GM19463 (cell line): ENCODE measurements around the gene SRPK2.
A peak's percentile ranks its signal among the peaks of the same experiment; 100 is the strongest.

Experiments used
- ATAC-seq: cut with Tn5 transposase; IDR thresholded peaks from one replicate; pipeline ENCODE4 v1.9.1; 2021; ENCODE audit warnings: mild to moderate bottlenecking, moderate library complexity; ENCODE audit not compliant: unreplicated experiment

SRPK2 gene

DNA sequence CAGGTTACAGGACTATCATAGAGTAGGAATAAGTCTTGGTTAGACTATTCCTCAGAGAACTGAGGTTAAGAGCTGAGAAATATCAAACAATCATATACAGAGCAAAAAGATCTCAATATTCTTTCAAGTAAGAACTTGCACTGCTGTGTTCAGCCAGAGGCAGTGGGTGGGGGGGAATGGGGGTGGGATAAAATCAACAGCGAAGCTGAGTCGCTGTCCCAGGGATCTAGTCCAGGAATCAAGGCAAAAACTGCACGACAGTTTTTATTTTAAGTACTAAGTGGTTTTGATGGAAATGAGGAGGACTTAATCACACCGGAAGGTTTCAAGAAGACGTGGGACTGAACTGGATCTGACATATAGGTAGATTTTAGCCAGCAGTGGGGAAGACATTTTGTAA lies 159.1 kb downstream of the SRPK2 start:
- ATAC-seq, result no peak

GRCh38 chr7:105228555-105228954 lies 160.2 kb downstream of the SRPK2 start:
- no peak for ATAC-seq

- no peak for ATAC-seq
Observed at GRCh38 chr7:105227391-105227790, 161.3 kb downstream of the SRPK2 start.

- ATAC-seq, result peak; percentile 97
Observed at GRCh38 chr7:105224884-105225651, 163.7 kb downstream of the SRPK2 start.

DNA sequence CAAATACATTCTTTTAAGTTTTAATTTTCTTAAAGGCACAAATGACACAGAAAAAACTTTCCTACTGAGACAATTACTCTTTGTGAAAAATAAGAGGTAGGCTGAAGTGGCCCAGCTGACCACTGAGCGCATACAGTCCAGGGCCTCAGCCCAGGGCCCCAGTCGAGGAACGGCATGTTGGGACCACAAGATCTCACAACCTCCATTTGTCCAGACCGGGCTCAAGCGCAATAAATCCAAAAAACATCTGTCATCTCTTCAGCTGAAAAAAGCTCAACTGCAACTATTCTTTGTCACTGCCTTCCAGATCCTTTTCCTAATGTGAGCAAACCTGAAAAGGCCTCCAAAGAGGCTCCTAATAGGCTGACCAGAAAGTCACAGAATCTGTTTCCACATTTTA lies 165.8 kb downstream of the SRPK2 start:
- ATAC-seq, result no peak

DNA sequence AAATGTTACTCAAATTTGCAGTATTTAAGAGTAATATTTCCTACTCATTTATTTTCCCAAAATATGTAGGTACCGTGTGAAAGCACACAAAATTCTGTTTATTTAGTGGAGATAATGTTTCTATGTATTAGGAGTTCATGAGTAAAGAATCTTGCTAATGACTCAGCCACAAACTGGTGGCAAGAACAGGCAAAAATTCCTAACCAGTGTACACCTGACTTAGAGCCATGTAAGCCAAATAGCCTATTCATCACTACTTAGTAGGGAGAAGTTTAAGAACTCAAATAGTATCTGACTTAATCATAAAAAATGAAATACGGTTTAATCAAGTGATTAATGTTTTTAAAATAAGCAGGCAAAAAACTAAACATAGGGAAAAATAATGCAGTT lies 169.0 kb downstream of the SRPK2 start:
- no peak for ATAC-seq

- ATAC-seq, result no peak
Observed at GRCh38 chr7:105218939-105219770, 169.6 kb downstream of the SRPK2 start.

GRCh38 chr7:105218215-105218614 lies 170.5 kb downstream of the SRPK2 start:
- no peak for ATAC-seq

GRCh38 chr7:105216786-105217185 lies 171.9 kb downstream of the SRPK2 start:
- ATAC-seq, result no peak

DNA sequence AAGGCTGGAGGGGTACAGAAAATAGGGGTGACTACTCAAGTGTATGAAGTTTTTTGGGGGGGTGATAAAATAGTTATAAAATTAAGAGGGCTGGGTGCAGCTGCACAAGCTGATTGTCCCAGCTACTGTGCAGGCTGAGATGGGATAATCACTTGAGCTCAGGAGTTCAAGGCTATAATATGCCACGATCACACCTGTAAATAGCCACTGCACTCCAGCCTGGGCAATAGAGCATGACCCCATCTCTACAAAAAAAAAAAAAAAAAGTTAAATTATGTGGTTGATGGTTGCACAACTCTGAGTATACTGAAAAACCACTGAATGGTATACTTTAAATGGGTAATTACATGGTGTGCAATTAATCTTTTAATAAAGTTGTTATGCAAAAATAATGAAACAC lies 172.9 kb downstream of the SRPK2 start:
- no peak for ATAC-seq

- no peak for ATAC-seq
Observed at GRCh38 chr7:105215182-105215581, 173.5 kb downstream of the SRPK2 start.

- ATAC-seq, result no peak
Observed at GRCh38 chr7:105213611-105214010, 175.1 kb downstream of the SRPK2 start.

DNA sequence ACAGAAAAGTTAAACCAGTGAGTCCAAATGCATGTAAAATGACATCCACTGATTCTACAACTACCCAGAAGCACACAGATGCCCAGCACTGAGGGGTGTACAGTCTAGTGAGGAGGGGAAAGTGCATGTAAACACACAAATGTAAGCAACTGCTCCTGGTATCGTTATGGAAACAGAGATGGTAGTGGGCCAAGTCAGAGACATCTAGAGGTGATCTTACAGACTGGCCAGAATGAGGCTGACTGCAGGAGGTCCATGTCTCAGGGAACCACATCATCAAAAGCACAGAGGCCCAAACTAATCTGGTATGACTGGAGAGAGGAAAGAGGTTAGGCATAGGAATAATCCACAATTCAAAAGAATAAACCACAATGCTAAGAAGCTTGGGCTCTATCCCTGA lies 176.5 kb downstream of the SRPK2 start:
- ATAC-seq, result no peak

DNA sequence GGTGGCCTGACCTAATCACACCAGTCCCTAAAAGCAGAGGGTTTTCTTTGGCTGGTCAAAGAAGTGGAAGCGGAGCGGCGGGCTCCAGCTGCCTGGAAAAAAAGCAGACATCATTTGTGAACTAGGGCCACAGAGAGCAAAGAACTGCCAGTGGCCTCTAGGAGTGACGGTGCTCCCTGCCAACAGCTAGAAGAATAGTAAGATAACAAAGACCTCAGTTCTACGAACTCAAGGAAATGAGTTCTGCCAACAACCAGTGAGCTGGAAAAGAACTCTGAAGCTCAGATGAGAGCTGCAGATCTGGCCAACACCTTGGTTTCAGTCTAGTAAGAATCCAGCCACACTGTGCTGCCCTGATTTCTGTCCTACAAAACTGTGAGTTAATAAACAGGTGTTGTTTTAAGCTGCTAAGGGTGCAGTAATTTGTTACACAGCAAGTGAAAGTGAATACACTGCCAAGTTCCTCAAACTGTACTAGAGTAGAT lies 178.0 kb downstream of the SRPK2 start:
- peak; percentile 71 for ATAC-seq

DNA sequence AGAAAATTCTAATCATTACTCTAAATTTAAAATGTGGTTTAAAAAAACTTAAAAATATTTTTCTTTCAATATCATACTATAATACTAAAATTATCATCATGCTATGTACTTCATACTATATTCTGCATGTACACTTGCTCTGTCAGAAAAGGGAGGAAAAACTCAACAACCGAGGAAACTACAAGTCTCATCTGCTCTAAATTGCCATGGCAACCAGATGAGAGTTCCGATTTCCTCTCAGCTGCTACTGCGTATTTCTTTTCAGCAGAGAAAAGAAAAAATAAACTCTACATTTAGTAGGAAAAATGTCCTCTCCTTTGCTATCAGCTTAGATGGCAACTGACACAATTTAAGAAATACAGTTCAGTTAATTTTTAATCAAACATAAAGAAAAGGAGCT lies 178.9 kb downstream of the SRPK2 start:
- no peak for ATAC-seq

GRCh38 chr7:105209433-105209832 lies 179.3 kb downstream of the SRPK2 start:
- no peak for ATAC-seq

- ATAC-seq, result no peak
Observed at GRCh38 chr7:105206985-105207384, 181.7 kb downstream of the SRPK2 start.

DNA sequence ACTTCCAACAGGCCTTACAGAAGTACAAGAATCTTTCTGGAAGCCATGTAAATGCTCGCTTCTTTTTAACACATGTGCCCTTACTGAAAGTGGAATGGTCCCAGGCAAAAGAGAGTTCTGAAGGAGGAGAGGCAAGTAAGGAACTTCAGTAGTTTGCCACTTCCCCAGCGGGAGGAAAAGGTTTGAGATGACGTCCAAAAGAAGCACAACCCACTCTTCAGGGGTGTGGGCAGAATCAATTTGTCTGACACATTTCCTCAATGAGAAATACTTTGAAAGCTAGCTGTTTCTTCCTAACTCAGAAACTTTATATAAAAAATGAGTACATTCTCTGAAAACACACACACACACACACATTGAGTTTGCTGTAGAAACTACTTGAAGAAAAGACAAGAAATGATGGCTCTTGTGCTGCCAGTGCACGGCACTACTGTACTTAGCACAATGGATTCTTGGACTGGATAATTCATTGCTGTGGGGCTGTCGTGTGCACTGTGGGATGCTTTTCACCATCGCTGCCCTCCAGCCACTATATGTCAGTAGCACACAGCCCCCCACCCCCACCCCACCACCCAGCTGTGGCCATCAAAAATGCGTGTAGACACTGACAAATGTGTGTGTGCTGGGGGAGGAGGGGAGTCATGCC lies 183.0 kb downstream of the SRPK2 start:
- ATAC-seq, result no peak

GRCh38 chr7:105204953-105205352 lies 183.8 kb downstream of the SRPK2 start:
- no peak for ATAC-seq

DNA sequence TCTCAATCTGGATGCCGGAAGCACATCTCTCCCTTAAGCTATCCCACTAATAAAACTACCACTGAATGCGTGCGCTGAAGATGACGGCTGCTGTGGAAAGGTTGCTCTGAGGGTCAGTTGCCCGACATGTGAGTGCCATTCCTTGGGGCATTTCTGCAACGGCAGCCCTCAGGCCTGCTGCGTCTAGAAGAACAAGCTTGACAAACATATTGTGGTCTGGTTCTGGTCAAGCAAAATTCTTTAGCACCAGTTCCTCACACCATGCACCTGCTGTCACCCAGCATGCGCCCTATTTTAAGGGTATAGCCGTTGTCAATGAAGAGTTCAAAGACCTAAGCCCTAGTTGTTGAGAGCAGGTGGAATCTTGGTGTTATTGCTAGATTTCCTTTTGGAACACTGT lies 184.2 kb downstream of the SRPK2 start:
- no peak for ATAC-seq

DNA sequence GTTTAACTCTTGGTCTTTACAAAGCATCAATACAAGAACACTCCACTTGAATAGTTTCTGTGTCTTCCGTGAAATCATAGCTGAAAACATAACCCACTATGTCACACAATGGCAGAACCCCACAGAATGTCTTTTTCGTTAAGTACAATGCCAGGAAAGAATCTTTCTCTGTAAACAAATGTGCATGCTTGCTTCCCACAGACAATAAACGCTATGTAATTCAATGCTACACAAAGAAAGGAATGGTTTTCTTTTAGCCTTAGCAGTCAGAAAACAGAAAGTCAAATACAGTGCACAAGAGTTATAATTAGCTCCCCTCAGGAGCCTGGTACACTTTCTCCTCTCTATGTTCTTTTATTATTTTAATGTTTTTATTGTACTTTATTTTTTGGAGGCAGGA lies 186.1 kb downstream of the SRPK2 start:
- no peak for ATAC-seq

GRCh38 chr7:105199386-105199785 lies 189.3 kb downstream of the SRPK2 start:
- no peak for ATAC-seq
